K562 (cell line): ENCODE results near the gene FEV. TPM values are rescaled to one million over a fixed set of nuclear protein-coding genes. Genes with fewer than 3 reads are reported as not detected.

Source experiments
- CCAR2 ChIP-seq: fragments of 200-400 bp; formaldehyde crosslinking; IDR thresholded peaks from 2 replicates; pipeline ENCODE4 v1.6.1; 2017; ENCODE audit warnings: mild to moderate bottlenecking, low read depth, low read length
- GTF2F1 ChIP-seq: IDR thresholded peaks from 2 replicates; pipeline ENCODE4 v1.6.1; 2011; ENCODE audit warnings: low read depth, low read length, improper control_type of control experiment
- MTA3 ChIP-seq: fragments of 450-650 bp; formaldehyde crosslinking; IDR thresholded peaks from 2 replicates; pipeline ENCODE4 v1.6.1; 2017; ENCODE audit warnings: mild to moderate bottlenecking, borderline replicate concordance
- PHTF2 ChIP-seq: fragments of 250-450 bp; sonication (Bioruptor Pico); IDR thresholded peaks from 2 replicates; pipeline ENCODE4 v1.5.0; 2021; ENCODE audit warnings: mild to moderate bottlenecking
- RUNX1 ChIP-seq: sonication (generic); IDR thresholded peaks from 2 replicates; pipeline ENCODE4 v1.6.1; 2016; ENCODE audit warnings: antibody characterized with exemption, low read depth
- SREBF1 ChIP-seq: fragments of 150-350 bp; IDR thresholded peaks from 2 replicates; pipeline ENCODE4 v1.6.1; 2014; ENCODE audit warnings: antibody characterized with exemption, low read depth, low read length, borderline replicate concordance
- THRAP3 ChIP-seq: fragments of 450-650 bp; IDR thresholded peaks from 2 replicates; pipeline ENCODE4 v1.6.1; 2016; ENCODE audit warnings: mild to moderate bottlenecking, inconsistent platforms, borderline replicate concordance
- polyA plus RNA-seq, 8 experiments: library from polyadenylated mRNA; depleted of rRNA in 4 of 8; stranded (reverse) in 5 of 8; unstranded in 3 of 8; fragments of >200 nt; fragmentation: Nextera tagmentation in 2 of 8; fragmentation: Illumina TruSeq in 1 of 8; extraction: Ambion mirVana in 2 of 8; extraction: Trizol in 1 of 8; gene quantifications; 2 replicates each; pipeline versions ENCODE4 v1.2.1 to v1.2.3, GENCODE V29; 2011 to 2014; ENCODE audit warnings: inconsistent platforms in 1 of 8, missing spikeins in 1 of 8
- total RNA-seq, 7 experiments: library from RNA; depleted of rRNA in 6 of 7; stranded (reverse); fragments of >200 nt in 6 of 7; fragmentation: Illumina TruSeq in 2 of 7; extraction: Trizol in 2 of 7; gene quantifications; 2 replicates each; pipeline versions ENCODE4 v1.2.1 to v1.2.3, GENCODE V29; 2011 to 2021; ENCODE audit warnings: low replicate concordance in 1 of 7
- TF ChIP-seq, protein P1 (sequence below): fragments of 200-600 bp; sonication (generic); IDR thresholded peaks from one replicate; pipeline ENCODE4 v1.6.1; 2012; ENCODE audit warnings: mild to moderate bottlenecking, low read depth, low read length, inconsistent platforms

FEV gene
- total and polyA plus RNA-seq, 9 of the 15 experiments (the other 6 are each of a cell fraction or from before 2014, with no cell fraction given), result 0.08 to 1.6 (median 0.62) TPM; not detected in 1

DNA sequence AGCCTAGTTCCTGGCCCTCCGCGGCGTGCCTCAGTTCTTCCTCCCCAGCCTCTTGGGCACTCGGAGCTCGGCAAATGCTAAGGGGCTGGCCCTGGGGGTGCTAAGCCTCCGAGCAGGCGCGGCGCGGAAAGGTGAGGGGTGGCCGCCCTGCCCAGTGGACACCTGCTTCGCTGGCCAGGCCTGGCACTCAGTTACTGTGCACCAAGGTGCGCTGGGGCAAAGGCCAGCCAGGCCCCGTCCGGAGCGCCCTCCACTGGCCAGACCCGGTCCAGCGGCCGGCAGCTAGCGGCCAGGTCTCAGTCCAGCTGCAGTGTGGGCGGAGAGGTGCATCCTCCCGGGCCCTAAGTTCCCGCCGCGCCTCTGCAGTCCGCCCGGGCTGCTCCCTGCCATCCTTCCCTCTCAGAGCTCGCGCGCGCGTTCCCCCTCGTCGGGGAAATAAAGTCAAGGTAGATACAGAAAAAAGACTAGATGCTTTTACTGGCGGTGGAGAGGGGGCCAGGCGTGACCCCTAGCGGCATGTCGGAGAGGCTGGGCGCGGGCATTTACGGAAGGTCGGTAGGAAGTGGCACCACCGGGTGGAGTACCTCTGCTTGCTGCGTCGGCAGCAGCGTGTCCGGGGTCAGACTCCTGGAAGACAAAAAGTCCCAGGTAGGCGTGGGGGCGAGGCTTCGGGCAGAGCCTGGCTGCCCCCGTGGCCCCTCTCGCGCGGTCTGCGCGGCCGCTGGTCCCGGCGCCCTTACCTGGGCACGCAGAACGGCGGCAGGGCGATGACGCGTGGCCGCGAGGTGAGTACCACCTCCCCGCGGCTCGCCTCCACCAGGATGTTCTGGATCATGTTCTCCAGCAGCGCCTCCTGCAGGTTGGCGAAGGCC, 17.6 kb upstream of the FEV start (continued):
- TF ChIP-seq, protein P1, sequence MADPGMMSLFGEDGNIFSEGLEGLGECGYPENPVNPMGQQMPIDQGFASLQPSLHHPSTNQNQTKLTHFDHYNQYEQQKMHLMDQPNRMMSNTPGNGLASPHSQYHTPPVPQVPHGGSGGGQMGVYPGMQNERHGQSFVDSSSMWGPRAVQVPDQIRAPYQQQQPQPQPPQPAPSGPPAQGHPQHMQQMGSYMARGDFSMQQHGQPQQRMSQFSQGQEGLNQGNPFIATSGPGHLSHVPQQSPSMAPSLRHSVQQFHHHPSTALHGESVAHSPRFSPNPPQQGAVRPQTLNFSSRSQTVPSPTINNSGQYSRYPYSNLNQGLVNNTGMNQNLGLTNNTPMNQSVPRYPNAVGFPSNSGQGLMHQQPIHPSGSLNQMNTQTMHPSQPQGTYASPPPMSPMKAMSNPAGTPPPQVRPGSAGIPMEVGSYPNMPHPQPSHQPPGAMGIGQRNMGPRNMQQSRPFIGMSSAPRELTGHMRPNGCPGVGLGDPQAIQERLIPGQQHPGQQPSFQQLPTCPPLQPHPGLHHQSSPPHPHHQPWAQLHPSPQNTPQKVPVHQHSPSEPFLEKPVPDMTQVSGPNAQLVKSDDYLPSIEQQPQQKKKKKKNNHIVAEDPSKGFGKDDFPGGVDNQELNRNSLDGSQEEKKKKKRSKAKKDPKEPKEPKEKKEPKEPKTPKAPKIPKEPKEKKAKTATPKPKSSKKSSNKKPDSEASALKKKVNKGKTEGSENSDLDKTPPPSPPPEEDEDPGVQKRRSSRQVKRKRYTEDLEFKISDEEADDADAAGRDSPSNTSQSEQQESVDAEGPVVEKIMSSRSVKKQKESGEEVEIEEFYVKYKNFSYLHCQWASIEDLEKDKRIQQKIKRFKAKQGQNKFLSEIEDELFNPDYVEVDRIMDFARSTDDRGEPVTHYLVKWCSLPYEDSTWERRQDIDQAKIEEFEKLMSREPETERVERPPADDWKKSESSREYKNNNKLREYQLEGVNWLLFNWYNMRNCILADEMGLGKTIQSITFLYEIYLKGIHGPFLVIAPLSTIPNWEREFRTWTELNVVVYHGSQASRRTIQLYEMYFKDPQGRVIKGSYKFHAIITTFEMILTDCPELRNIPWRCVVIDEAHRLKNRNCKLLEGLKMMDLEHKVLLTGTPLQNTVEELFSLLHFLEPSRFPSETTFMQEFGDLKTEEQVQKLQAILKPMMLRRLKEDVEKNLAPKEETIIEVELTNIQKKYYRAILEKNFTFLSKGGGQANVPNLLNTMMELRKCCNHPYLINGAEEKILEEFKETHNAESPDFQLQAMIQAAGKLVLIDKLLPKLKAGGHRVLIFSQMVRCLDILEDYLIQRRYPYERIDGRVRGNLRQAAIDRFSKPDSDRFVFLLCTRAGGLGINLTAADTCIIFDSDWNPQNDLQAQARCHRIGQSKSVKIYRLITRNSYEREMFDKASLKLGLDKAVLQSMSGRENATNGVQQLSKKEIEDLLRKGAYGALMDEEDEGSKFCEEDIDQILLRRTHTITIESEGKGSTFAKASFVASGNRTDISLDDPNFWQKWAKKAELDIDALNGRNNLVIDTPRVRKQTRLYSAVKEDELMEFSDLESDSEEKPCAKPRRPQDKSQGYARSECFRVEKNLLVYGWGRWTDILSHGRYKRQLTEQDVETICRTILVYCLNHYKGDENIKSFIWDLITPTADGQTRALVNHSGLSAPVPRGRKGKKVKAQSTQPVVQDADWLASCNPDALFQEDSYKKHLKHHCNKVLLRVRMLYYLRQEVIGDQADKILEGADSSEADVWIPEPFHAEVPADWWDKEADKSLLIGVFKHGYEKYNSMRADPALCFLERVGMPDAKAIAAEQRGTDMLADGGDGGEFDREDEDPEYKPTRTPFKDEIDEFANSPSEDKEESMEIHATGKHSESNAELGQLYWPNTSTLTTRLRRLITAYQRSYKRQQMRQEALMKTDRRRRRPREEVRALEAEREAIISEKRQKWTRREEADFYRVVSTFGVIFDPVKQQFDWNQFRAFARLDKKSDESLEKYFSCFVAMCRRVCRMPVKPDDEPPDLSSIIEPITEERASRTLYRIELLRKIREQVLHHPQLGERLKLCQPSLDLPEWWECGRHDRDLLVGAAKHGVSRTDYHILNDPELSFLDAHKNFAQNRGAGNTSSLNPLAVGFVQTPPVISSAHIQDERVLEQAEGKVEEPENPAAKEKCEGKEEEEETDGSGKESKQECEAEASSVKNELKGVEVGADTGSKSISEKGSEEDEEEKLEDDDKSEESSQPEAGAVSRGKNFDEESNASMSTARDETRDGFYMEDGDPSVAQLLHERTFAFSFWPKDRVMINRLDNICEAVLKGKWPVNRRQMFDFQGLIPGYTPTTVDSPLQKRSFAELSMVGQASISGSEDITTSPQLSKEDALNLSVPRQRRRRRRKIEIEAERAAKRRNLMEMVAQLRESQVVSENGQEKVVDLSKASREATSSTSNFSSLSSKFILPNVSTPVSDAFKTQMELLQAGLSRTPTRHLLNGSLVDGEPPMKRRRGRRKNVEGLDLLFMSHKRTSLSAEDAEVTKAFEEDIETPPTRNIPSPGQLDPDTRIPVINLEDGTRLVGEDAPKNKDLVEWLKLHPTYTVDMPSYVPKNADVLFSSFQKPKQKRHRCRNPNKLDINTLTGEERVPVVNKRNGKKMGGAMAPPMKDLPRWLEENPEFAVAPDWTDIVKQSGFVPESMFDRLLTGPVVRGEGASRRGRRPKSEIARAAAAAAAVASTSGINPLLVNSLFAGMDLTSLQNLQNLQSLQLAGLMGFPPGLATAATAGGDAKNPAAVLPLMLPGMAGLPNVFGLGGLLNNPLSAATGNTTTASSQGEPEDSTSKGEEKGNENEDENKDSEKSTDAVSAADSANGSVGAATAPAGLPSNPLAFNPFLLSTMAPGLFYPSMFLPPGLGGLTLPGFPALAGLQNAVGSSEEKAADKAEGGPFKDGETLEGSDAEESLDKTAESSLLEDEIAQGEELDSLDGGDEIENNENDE, result no peak
- TF ChIP-seq PHTF2 (CRISPR knock-in tag) (no peak), MTA3 (no peak), RUNX1 (no peak), THRAP3 (no peak), SREBF1 (no peak), GTF2F1 (no peak), CCAR2 (no peak)
- TF ChIP-seq, all 486 proteins: peak for 18
